ENCODE results near the gene ARMC9.
"Not testable (repeated sequence)": the region's sequence is repeated elsewhere in the genome, so short reads cannot be mapped to it uniquely, and the experiment has no call there.

ARMC9 gene

DNA sequence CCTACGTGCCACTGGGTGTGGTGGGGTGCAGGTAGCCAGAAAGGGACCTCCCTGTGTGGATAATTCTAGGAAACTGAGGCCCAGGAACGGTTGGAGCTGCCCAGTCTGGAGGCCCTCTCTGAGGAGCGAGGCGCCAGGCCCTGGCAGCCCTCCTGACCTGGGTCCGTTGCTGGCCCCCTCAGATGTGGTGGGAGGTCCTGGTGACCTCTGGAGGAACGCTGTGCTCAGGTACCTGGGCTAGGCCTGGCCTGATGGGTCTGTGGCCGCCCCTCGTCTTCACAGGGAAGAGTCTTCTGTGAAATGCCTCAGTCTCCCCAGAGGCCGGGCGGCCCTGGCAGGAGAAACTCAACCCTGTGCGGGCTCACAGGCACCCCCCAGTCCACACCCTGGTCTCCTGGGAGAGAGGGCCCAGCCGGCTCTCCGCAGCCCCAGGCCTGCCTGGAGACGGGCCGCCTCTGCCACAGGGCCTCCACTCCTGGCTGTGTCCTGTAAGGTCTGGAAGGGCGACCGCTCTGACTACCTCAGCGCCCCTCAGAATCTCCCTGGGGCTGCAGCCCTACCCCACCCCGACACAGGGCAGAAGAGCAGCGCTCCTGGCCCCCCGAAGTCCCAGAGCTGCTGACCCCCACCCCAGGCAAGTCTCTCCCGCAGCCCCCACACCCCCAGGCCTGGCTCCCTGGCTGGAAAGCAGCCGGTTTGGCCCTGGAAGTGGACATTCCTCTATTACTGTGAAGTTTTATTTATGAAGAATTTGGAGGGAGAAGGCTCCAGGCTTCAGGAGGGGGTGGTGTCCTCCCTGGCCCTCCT, 200.8 kb downstream of the ARMC9 start:
- no peak for DNase-seq (ENCODE audit: low read depth)

DNA sequence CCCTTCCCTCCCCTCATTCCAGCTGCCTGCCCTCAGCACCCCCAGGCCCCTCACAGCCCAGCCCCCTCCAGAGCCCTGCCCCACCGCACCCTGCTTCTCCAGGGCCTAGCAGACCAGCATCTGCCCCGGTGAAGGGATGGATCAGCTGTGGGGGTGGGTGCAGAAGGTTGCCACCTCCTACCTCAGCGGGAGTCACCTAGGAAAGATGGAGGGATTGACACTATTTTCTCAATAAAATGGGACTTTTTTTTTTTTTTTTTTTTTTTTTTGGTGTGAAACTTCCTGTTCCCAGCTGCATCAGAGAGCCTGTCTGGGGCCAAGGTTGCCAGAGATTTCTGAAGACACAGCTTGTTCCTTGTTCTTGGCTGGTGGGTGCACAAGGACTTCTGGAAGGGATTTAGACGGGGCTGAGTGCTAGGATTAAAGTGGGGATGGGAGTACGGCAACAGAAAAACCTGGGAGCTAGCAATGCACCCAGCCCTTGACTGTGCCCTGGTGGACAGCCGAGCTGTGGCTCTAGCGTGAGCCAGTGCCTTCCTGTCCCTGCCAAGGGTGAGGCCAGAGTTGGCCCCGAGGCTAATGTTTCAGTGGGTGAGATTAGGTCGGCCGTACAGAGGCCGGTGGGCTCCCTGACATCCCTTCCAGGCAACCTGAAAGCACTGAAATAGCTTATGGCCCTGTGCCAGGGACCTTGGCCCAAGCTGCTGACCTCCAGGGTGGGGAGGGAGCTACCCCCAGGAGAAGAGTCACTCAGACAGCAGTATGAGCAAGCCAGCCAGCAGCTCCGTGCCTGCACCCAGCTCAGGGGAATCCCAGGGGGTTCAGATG, 201.6 kb downstream of the ARMC9 start:
- DNase-seq (ENCODE audit: low read depth): no peak

DNA sequence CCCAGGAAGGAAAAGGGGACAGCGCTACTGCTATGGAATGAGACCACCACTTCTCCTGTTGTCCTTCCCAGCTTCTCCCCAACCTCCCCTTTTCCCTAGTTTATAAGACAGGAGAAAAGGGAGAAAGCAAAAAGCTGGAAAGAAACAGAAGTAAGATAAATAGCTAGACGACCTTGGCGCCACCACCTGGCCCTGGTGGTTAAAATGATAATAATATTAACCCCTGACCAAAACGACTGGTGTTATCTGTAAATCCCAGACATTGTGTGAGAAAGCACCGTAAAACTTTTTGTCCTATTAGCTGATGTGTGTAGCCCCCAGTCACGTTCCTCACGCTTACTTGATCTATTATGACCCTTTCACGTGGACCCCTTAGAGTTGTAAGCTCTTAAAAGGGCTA, 202.2 kb downstream of the ARMC9 start:
- not testable (repeated sequence) for DNase-seq (ENCODE audit: low read depth)

DNA sequence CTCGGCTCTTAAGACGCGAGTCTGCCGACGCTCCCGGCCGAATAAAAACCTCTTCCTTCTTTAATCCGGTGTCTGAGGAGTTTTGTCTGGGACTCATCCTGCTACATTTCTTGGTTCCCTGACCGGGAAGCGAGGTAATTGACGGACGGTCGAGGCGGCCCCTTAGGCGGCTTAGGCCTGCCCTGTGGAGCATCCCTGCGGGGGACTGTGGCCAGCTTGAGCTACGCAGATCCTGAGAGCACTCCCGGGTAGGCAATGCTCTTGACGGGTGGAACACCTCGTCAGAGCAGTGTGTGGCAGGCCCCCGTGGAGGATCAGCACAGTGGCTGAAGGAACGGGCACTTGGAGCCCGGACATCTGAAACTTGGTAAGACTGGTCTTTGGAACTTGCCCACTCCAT, 202.7 kb downstream of the ARMC9 start:
- DNase-seq (ENCODE audit: low read depth): not testable (repeated sequence)

DNA sequence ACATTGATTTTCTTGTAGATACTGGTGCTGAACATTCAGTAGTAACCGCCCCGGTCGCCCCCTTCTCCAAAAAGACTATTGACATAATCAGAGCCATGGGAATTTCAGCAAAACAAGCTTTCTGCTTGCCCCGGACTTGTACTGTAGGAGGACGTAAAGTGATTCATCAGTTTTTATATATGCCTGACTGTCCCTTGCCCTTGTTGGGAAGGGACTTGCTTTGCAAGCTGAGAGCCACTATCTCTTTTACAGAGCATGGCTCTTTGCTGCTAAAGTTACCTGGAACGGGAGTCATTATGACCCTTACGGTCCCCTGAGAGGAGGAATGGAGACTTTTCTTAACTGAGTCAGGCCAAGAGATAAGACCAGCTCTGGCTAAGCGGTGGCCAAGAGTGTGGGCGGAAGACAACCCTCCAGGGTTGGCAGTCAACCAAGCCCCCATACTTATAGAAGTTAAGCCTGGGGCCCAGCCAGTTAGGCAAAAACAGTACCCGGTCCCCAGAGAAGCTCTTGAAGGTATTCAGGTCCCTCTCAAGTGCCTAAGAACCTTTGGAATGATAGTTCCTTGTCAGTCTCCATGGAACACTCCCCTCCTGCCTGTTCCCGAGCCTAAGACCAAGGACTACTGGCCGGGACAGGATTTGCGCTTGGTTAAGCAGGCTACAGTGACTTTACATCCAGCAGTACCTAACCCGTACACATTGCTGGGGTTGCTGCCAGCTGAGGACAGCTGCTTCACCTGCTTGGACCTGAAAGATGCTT, 205.2 kb downstream of the ARMC9 start:
- not testable (repeated sequence) for DNase-seq (ENCODE audit: low read depth)

DNA sequence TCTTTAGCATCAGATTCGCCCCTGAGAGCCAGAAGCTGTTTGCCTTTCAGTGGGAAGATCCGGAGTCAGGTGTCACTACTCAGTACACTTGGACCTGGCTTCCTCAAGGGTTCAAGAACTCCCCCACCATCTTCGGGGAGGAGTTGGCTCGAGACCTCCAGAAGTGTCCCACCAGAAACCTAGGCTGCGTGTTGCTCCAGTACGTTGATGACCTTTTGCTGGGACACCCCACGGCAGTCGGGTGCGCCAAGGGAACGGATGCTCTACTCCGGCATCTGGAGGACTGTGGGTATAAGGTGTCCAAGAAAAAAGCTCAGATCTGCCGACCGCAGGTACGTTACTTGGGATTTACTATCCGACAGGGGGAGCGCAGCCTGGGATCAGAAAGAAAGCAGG, 205.8 kb downstream of the ARMC9 start:
- not testable (repeated sequence) for DNase-seq (ENCODE audit: low read depth)

DNA sequence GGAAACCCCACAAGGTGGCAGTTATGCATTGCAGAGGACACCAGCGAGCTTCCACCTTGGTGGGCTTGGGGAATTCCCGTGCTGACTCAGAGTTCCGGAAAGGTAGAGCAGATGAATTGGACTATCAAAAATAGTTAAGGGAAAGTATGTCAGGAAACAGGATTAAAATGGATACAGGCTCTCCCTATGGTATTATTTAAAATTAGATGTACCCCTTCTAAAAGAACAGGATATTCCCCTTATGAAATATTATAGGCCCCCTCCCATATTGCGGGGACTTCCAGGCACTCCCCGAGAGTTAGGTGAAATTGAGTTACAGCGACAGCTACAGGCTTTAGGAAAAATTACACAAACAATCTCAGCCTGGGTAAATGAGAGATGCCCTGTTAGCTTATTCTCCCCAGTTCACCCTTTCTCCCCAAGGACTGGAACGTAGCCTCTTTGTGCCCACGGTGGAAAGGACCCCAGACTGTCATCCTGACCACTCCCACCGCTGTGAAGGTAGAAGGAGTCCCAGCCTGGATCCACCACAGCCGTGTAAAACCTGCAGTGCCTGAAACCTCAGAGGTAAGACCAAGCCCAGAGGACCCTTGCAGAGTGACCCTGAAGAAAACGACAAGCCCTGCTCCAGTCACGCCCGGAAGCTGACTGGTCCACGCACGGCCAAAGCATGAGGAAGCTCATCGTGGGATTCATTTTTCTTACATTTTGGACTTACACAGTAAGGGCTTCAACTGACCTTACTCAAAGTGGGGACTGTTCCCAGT, 207.4 kb downstream of the ARMC9 start:
- not testable (repeated sequence) for DNase-seq (ENCODE audit: low read depth)

DNA sequence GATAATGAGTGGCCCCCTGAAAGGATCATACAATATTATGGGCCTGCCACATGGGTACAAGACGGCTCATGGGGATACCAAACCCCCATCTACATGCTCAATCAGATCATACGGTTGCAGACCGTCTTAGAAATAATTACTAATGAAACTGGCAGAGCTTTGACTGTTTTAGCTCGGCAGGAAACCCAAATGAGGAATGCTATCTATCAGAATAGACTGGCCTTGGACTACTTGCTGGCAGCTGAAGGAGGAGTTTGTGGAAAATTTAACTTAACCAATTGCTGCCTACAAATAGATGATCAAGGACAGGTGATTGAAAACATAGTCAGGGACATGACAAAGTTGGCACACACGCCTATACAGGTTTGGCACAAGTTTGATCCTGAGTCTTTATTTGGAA, 209.3 kb downstream of the ARMC9 start:
- DNase-seq (ENCODE audit: low read depth): not testable (repeated sequence)

DNA sequence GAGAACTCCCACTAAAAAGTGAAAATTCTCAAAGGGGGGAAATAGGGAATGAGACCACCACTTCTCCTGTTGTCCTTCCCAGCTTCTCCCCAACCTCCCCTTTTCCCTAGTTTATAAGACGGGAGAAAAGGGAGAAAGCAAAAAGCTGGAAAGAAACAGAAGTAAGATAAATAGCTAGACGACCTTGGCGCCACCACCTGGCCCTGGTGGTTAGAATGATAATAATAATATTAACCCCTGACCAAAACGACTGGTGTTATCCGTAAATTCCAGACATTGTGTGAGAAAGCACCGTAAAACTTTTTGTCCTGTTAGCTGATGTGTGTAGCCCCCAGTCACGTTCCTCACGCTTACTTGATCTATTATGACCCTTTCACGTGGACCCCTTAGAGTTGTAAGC, 209.9 kb downstream of the ARMC9 start:
- not testable (repeated sequence) for DNase-seq (ENCODE audit: low read depth)

DNA sequence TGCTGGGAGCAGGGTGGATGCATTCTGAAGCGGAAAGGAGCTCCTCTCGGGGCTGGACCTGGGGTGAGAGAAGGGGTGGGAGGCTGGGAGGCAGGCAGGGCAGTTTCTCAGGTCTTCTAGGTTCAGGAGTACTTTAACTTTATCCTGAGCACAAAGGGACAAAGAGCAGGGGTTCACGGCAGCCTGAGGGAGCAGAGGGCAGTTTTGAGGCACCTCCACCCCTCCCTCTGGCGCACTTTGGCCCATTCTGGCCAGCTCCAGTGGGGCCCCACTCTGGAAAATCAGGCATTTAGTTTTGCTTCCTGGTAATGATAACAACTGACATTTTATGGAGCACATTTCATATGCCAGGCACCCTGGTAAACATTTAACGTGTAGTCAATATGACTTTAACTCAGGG, 211.3 kb downstream of the ARMC9 start:
- DNase-seq (ENCODE audit: low read depth): no peak

DNA sequence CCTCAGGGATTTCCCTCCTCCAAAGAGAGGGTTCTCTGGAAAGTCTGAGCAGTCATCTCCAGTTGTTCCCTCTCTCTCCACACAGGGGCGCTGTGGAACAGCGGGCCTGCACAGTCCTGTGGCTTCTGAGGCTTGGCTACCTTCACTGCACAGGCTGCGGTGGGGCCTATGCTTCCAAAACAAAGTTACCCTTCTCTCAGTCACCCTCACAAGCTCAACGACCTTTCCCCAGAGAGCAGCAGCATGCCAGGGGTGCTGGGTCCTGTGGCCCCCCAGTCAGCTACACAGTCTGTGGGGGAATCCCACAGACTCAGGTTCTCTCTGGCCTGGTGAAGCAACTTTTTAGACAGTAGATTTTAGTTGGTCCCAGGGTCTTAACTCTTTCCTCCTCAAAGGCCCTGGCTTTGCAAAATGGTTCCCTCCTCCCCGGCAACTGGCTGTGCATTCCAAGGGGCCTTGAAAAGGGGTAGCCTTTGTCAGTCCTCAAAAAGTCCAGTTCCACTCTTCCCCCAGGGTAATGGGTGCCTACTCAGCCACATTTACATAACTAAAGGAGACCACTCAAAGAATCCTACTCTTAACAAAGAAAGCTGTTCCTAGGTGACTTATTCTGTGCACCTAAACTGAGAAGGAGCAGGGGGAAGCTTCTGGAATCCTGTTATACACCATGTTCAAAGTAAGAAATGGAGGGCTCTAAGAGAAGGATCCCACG, 212.0 kb downstream of the ARMC9 start:
- no peak for DNase-seq (ENCODE audit: low read depth)

DNA sequence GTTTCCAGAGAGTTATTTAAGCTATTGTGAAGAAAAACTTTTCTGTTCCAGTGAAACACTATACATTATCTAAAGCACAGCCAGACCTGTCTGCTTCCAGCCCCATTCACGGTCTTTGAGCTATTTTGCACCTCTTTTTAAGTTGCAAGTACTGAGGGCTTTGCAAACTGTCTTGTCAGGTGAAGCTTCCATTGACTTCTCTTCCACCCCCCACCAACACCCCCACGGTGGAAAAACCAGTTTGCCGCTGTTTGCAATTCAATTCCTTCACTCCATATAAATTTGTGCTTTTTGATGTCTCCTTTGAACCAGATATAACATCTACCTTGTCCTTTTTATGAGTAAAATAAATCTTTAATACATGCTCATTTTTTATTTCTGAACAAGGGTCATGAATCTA, 212.8 kb downstream of the ARMC9 start:
- no peak for DNase-seq (ENCODE audit: low read depth)

DNA sequence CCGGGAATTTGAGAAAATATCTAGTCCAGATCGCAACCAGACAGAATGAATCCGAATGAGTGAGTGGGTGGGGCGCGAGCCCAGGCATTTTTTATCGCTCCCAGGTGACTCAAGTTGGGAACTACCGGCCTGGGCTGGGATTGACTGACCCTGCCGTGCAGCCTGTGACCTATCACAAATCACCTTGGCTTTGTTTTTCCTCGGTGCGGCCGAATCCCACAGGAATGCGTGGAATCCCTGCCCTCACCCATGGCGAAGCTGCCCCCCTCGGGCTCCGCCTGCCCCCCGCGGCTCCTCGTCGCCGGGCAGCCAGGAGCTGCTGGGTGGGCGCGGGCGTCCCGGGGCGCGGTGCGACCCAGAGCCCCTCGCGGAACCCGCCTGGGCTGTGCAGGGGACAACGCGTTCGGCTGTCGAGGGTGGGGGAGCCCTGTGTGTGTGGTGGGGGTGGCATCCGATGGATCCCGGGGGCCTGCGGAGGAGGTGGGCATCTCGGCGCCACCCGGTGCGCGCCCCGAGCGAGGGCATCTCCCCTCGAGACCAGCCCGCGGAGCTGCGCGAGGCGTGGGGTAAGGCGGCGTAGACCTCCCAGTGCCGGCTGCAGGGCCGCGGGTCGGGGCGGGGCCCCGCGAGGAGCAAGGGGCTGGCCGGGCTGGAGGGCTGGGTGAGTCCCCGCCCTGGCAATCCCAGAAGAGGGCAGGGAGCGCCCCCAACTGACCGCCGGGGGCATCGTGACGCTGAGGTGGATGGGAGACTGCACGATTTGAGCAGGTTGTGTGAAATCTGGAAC, 213.6 kb downstream of the ARMC9 start:
- peak; percentile 70 for DNase-seq (ENCODE audit: low read depth)

DNA sequence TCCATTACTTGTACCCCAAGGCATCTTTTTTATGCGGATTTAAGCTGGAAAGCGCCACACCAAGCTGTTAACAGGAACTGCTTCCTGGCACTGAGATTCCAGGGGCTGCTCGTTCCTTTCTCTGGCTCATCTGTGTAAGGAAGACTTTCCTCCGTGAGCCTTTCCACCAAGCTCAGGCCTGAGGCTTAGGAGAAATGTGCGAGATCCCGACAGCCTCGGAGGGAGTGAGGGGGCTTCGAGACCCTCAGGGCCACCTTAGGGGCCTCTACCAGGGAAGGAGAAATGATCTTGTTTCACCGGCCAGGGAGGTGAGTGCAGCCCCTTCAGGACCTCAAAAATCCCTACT, 214.2 kb downstream of the ARMC9 start:
- DNase-seq (ENCODE audit: low read depth): no peak

DNA sequence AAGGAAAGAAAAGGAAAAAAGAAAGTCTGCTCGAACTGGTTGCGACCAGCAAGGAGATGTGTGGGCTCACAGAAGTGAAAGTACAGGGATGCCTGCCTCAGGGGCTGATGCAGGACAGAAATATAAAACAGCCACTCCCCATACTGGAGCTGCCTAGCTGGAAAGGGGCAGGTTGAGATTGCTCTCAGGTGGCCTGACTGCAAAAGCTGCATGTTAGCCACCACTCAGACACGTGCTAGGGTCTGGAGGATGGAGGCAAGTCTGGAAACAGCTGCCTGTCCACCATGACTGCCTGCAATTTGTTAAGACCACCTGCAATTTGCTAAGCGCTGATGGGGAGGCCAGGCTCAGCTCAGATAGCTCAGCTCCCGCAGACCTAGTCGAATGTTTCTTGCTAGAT, 215.0 kb downstream of the ARMC9 start:
- no peak for DNase-seq (ENCODE audit: low read depth)

DNA sequence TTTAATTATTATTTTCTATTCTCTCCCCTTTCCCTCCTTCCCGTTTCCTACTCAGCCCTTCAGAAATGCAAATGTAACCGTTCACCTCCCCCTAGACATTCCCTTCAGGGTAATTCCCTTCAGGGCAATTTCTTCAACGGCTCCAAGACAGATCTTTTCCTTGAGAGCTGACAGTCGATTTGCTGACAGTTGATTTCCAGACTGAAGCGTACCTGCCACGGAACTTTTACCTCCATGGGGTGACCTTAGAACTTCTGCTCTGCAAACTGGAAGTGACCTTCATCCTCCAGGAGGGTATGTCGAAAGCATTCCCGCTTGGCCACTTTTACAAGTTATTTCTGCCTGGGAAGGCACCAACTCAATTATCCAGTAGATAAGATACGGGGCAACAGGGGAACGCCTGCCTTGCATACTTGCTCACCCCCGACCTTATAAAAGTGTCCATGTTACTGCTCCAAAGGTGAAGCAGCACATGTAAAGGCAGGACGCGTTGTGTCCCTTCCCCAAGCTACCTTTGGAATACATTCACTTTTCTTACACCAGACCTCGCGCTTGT, 215.6 kb downstream of the ARMC9 start:
- no peak for DNase-seq (ENCODE audit: low read depth)

DNA sequence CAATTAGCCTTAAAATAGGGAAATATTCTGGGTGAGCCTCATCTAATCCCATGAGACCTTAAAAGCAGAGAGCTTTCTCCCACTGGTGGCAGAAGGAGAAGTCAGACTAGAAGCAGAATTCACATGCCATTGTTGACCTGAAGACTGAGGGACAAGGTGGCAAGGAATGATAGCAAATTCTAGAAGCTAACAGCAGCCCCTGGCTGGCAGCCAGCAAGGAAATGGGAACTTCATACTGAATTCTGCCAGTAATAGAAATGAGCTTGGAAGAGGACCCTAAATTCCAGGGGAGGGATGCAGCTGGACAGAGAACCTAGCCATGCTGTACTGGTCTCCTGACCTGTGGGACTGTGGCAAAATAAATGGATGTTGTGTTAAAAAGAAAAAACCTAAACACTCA, 216.6 kb downstream of the ARMC9 start:
- DNase-seq (ENCODE audit: low read depth): no peak

DNA sequence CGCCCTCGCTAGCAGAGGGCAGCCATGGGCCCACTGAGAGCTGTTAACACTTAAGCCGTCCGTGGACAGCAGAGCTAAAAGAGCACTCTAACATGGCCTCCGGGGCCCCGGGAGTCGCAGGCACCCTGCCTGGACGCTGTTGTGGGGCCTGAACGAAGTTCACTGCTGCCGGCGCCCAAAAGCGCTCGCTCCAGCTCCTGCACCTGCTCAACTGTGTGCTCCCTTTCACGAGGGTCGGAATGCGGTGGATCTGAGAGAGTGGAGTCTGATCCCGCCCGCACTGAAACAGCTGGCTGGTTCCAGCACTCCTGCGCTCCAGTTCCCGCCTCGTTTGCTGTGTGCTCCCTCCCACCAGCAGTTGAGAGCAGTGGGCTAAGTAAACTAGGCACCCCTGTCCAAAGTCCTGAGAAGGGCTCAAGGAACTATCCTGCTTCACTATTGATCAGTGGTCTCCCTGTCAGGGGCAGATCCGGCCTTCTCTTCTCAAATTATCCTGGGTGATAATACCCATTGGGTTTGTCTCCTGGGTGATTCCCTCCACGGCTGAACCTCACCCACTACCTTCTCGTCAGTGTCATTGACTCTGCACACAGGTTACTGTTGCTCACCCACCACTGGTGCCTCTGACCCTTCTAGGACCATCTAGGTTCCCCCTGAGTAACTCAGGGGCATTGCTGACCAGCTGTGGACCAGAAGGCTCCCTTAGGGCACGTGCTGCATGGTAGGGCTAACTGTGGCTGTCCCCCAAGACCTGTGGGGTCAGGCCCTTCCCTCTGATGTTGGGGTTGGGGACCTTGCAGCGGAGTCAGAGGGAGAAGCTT, 220.6 kb downstream of the ARMC9 start:
- DNase-seq (ENCODE audit: low read depth): no peak

DNA sequence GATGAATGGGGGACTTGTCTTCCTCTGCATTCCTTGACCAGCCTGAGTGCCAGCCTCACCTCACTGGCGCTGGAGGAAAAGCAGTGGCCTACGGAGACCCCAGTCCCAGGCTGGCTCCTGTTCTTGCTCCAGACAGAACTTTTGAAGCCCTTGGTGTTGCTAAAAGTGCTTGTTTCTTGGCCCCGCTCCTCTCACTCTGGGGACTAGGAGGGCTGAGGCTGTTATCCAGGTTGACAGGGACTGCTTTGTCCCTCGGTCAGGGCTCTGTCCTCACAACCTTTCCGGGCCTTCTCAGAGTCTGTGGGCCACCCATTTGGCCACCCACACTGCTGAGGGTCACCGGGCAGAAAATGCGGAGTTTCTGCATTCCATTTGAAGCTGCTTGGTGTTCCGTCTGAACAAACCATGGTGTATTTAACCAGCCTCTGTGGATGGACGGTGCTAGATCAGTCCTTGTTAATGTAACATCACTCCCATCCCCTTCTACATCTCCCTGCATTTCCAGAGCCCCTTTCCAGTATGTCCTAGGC, 222.7 kb downstream of the ARMC9 start:
- no peak for DNase-seq (ENCODE audit: low read depth)

Measured in stimulated activated CD8-positive, alpha-beta memory T cell treated with anti-CD3 and anti-CD28 coated beads, Interleukin-12 subunit alpha, Interleukin-12 subunit beta, amount 100 ng/mL, for 4 hours (primary cell).